Smooth muscle cell (in vitro differentiated cells): Measurements from ENCODE around the gene ADAMTS6. TPM values are rescaled to one million over a fixed set of nuclear protein-coding genes. Genes with fewer than 3 reads are reported as not detected.

Source experiments
- DNase-seq: peaks from one replicate; lab custom pipeline; 2025; ENCODE audit not compliant: unreplicated experiment; lab: John Stamatoyannopoulos, UW
- H2AFZ ChIP-seq: fragments of 200-600 bp; sonication (generic); 2 replicates; pipeline ENCODE4 v1.6.0; 2016; ENCODE audit warnings: antibody characterized with exemption, low read depth, mild to moderate bottlenecking
- H3F3A ChIP-seq: fragments of 200-600 bp; sonication (generic); 2 replicates; pipeline ENCODE4 v1.6.0; 2017; ENCODE audit warnings: antibody characterized with exemption, low read depth
- H3K27ac ChIP-seq: fragments of 200-600 bp; sonication (generic); 2 replicates; pipeline ENCODE4 v1.5.1; 2016; ENCODE audit warnings: low read depth, mild to moderate bottlenecking
- H3K27me3 ChIP-seq: fragments of 200-600 bp; sonication (generic); 2 replicates; pipeline ENCODE4 v1.6.1; 2016; ENCODE audit warnings: low read depth, mild to moderate bottlenecking
- H3K36me3 ChIP-seq: fragments of 200-600 bp; sonication (generic); 2 replicates; pipeline ENCODE4 v1.5.1; 2016; ENCODE audit warnings: low read depth
- H3K4me1 ChIP-seq: fragments of 200-600 bp; sonication (generic); 2 replicates; pipeline ENCODE4 v1.5.1; 2016; ENCODE audit warnings: low read depth
- H3K4me2 ChIP-seq: fragments of 200-600 bp; sonication (generic); 2 replicates; pipeline ENCODE4 v1.6.0; 2016; ENCODE audit warnings: mild to moderate bottlenecking
- H3K4me3 ChIP-seq: fragments of 200-600 bp; sonication (generic); 2 replicates; pipeline ENCODE4 v1.5.1; 2016; ENCODE audit warnings: mild to moderate bottlenecking
- H3K79me2 ChIP-seq: fragments of 200-600 bp; sonication (generic); 2 replicates; pipeline ENCODE4 v1.6.0; 2016; ENCODE audit warnings: low read depth, mild to moderate bottlenecking
- H3K9ac ChIP-seq: fragments of 200-600 bp; sonication (generic); 2 replicates; pipeline ENCODE4 v1.6.0; 2016; ENCODE audit warnings: low read depth
- H3K9me3 ChIP-seq: fragments of 200-600 bp; sonication (generic); replicated peaks from 2 replicates; pipeline ENCODE4 v1.5.1; 2016; ENCODE audit warnings: low read depth
- H4K20me1 ChIP-seq: fragments of 200-600 bp; sonication (generic); 2 replicates; pipeline ENCODE4 v1.6.0; 2016; ENCODE audit warnings: low read depth
- CTCF ChIP-seq: fragments of 200-600 bp; sonication (generic); IDR thresholded peaks from 2 replicates; pipeline ENCODE4 v1.5.1; 2017; ENCODE audit warnings: borderline replicate concordance, mild to moderate bottlenecking, antibody characterized with exemption; ENCODE audit not compliant: insufficient read depth, poor library complexity, severe bottlenecking
- WGBS: methylation state at CpG from one replicate; pipeline ENCODE4 v1.1.7; 2016; ENCODE audit warnings: low lambda C conversion rate; 5-methylcytosine and 5-hydroxymethylcytosine counted together
- polyA plus RNA-seq: library from polyadenylated mRNA; unstranded; fragments of >200 nt; fragmentation: Nextera tagmentation; extraction: Ambion mirVana; gene quantifications from 2 replicates; pipeline ENCODE4 v1.2.1, GENCODE V29; 2016
- total RNA-seq: library from RNA; depleted of rRNA; stranded (reverse); fragments of >200 nt; gene quantifications from 2 replicates; pipeline ENCODE4 v1.2.3, GENCODE V29; 2014

The ADAMTS6 gene
- total and polyA plus RNA-seq, 2 experiments from 2014 or later, result 5.9 to 111 TPM

DNA sequence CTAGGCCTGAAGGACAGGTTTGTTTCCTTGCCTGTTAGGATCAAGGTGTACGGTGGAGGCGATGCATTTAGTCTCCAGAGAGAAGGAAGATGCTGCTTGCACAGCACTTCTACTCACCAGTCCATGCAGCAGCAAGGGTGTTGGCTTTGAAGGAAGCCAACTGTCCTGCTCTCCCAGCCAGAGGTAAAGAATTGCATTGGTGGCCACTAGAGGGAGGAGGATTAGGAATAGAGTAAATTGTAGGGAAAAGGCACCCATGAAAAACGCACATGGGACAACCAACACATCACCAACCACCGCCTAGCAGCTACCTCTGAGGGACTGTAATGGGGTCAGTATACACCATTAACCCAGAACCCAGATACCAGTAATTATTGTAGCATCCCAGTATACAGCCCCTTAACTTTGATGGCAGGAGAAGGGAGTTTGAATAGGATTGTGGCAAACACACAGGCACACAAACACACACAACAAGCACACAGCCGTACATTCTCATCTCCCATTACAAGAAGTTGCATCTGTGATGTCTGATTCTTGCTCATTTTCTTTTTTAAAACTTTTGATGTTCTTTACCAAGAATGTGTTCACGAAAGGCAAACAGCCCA is 267.7 kb downstream of the ADAMTS6 start:
- Histone ChIP-seq H4K20me1 (no peaks in the 10 kb centered on the region), H3F3A (peaks cover 9% of the 10 kb centered on the region)

DNA sequence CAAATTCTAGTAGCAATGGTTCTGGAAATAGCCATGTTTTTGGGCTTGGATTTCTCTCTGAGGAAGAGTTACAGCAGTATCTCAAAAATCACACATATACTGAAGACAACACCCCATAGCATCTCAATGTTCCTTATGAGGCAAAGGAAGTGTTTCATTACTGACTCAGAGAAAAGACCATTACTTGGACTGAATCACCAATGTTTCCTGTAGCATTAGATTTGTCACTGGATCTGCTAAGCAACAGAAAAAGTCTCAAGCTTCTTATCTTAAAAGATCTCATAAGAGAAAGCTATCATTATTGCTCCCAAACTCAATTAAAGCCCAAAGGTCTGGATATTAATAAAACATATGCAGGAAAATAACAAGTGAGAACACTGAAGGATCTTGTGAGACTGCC is 272.4 kb downstream of the ADAMTS6 start:
- Histone ChIP-seq H3K9ac (peak overlapping the region; percentile 73), H3F3A (peaks cover 9% of the 10 kb centered on the region), H3K36me3 (peaks cover 5% of the 10 kb centered on the region), H3K4me1 (no peaks in the 10 kb centered on the region), H3K4me3 (no peak overlapping the region), H3K27ac (peak overlapping the region; percentile 96), H3K79me2 (no peaks in the 10 kb centered on the region), H3K4me2 (peak overlapping the region; percentile 51), H2AFZ (peak overlapping the region; percentile 47), H3K9me3 (no peaks in the 10 kb centered on the region), H4K20me1 (no peaks in the 10 kb centered on the region), H3K27me3 (no peaks in the 10 kb centered on the region)
- DNase-seq, result no peak
- TF ChIP-seq CTCF, result no peak

More for the DNA sequence above, 267.7 kb downstream of the ADAMTS6 start:
- TF ChIP-seq CTCF, result peak; percentile 33
- H3K4me2 ChIP-seq, result no peak overlapping the region
- H3K27ac ChIP-seq, result no peak overlapping the region
- H3K27me3 ChIP-seq, result no peaks in the 10 kb centered on the region
- DNase-seq, result no peak
- H3K36me3 ChIP-seq, result peaks cover 7% of the 10 kb centered on the region
- H3K9me3 ChIP-seq, result no peaks in the 10 kb centered on the region
- 92% methylated on average over 6 of the region's 6 CpGs for WGBS
- H3K4me1 ChIP-seq, result no peaks in the 10 kb centered on the region
- no peak overlapping the region for H2AFZ ChIP-seq
- H3K9ac ChIP-seq, result no peak overlapping the region
- no peak overlapping the region for H3K4me3 ChIP-seq
- H3K79me2 ChIP-seq, result no peaks in the 10 kb centered on the region

- H3K27me3 ChIP-seq, result no peaks in the 10 kb centered on the region
- no peak overlapping the region for H2AFZ ChIP-seq
- no peak for TF ChIP-seq CTCF
- H3K4me3 ChIP-seq, result no peak overlapping the region
- H3K9me3 ChIP-seq, result no peaks in the 10 kb centered on the region
- H3K36me3 ChIP-seq, result peaks cover 3% of the 10 kb centered on the region
- peaks cover 4% of the 10 kb centered on the region for H3F3A ChIP-seq
- DNase-seq, result no peak
- peak overlapping the region; percentile 62 for H3K27ac ChIP-seq
- H3K79me2 ChIP-seq, result no peaks in the 10 kb centered on the region
- H4K20me1 ChIP-seq, result no peaks in the 10 kb centered on the region
- no peak overlapping the region for H3K9ac ChIP-seq
- 87% methylated on average over 3 of the region's 3 CpGs for WGBS
- no peak overlapping the region for H3K4me2 ChIP-seq
- H3K4me1 ChIP-seq, result peaks cover 3% of the 10 kb centered on the region
Measured at GRCh38 chr5:65204966-65205365, 276.8 kb downstream of the ADAMTS6 start.

- H3K27me3 ChIP-seq, result no peaks in the 10 kb centered on the region
- no peak overlapping the region for H2AFZ ChIP-seq
- no peaks in the 10 kb centered on the region for H3K79me2 ChIP-seq
- peak overlapping the region; percentile 62 for H3K27ac ChIP-seq
- H3K4me3 ChIP-seq, result no peak overlapping the region
- no peaks in the 10 kb centered on the region for H3F3A ChIP-seq
- H3K9ac ChIP-seq, result no peak overlapping the region
- no peaks in the 10 kb centered on the region for H3K36me3 ChIP-seq
- whole genome bisulfite sequencing, result 35% methylated on average over 1 of the region's 1 CpG
- no peak for DNase-seq
- no peak overlapping the region for H3K4me2 ChIP-seq
- peaks cover 13% of the 10 kb centered on the region for H3K4me1 ChIP-seq
- H4K20me1 ChIP-seq, result no peaks in the 10 kb centered on the region
- H3K9me3 ChIP-seq, result no peaks in the 10 kb centered on the region
- TF ChIP-seq CTCF, result no peak
Measured at GRCh38 chr5:65203746-65204145, 278.0 kb downstream of the ADAMTS6 start.
